ENCODE measurements around the gene GOLPH3L.
"Not testable (repeated sequence)": the region's sequence is repeated elsewhere in the genome, so short reads cannot be mapped to it uniquely, and the experiment has no call there.

GOLPH3L gene

GRCh38 chr1:150696995-150697927 is at the start of gene GOLPH3L:
TSS of gene GOLPH3L (minus strand) at chr1:150697154. CDS start at chr1:150694838, 2,316 bp downstream.
- DNase-seq (ENCODE audit: low read depth): peak; percentile 97

GRCh38 chr1:150730130-150730721 is 33.3 kb upstream of the GOLPH3L start:
- DNase-seq (ENCODE audit: low read depth): no peak

- no peak for DNase-seq (ENCODE audit: low read depth)
Observed at GRCh38 chr1:150724336-150724735, 27.4 kb upstream of the GOLPH3L start.

- no peak for DNase-seq (ENCODE audit: low read depth)
Observed at GRCh38 chr1:150720703-150721102, 23.7 kb upstream of the GOLPH3L start, which contains the start of gene HORMAD1. TSS of gene HORMAD1 (minus strand) at chr1:150720895. CDS start at chr1:150719505, 1,390 bp downstream.

- no peak for DNase-seq (ENCODE audit: low read depth)
Observed at GRCh38 chr1:150720098-150720497, 23.1 kb upstream of the GOLPH3L start.

- no peak for DNase-seq (ENCODE audit: low read depth)
Observed at GRCh38 chr1:150718225-150718891, 21.4 kb upstream of the GOLPH3L start.

GRCh38 chr1:150709031-150709430 is 12.1 kb upstream of the GOLPH3L start:
- DNase-seq (ENCODE audit: low read depth): not testable (repeated sequence)

- no peak for DNase-seq (ENCODE audit: low read depth)
Observed at GRCh38 chr1:150708595-150708994, 11.6 kb upstream of the GOLPH3L start.

GRCh38 chr1:150706091-150706490 is 9.1 kb upstream of the GOLPH3L start:
- DNase-seq (ENCODE audit: low read depth): no peak

GRCh38 chr1:150703427-150703826 is 6.5 kb upstream of the GOLPH3L start:
- no peak for DNase-seq (ENCODE audit: low read depth)

GRCh38 chr1:150696590-150696989 is 364 bp downstream of the GOLPH3L start:
- DNase-seq (ENCODE audit: low read depth): no peak

- DNase-seq (ENCODE audit: low read depth): no peak
Observed at GRCh38 chr1:150696162-150696561, 792 bp downstream of the GOLPH3L start.

GRCh38 chr1:150695561-150695960 is 1.4 kb downstream of the GOLPH3L start:
- DNase-seq (ENCODE audit: low read depth): no peak

GRCh38 chr1:150692720-150693119 is 4.2 kb downstream of the GOLPH3L start:
- no peak for DNase-seq (ENCODE audit: low read depth)

GRCh38 chr1:150688763-150689162 is 8.2 kb downstream of the GOLPH3L start:
- no peak for DNase-seq (ENCODE audit: low read depth)

GRCh38 chr1:150686275-150686674 is 10.7 kb downstream of the GOLPH3L start:
- DNase-seq (ENCODE audit: low read depth): no peak

GRCh38 chr1:150683914-150684313 is 13.0 kb downstream of the GOLPH3L start:
- DNase-seq (ENCODE audit: low read depth): no peak

GRCh38 chr1:150678988-150679387 is 18.0 kb downstream of the GOLPH3L start:
- no peak for DNase-seq (ENCODE audit: low read depth)

- no peak for DNase-seq (ENCODE audit: low read depth)
Observed at GRCh38 chr1:150674881-150675280, 22.1 kb downstream of the GOLPH3L start.

- DNase-seq (ENCODE audit: low read depth): no peak
Observed at GRCh38 chr1:150663321-150663720, 33.6 kb downstream of the GOLPH3L start.

GRCh38 chr1:150662811-150663210 is 34.1 kb downstream of the GOLPH3L start:
- DNase-seq (ENCODE audit: low read depth): no peak

GRCh38 chr1:150661156-150661555 is 35.8 kb downstream of the GOLPH3L start:
- no peak for DNase-seq (ENCODE audit: low read depth)

GRCh38 chr1:150660584-150660983 is 36.4 kb downstream of the GOLPH3L start:
- DNase-seq (ENCODE audit: low read depth): no peak
